Measurements from ENCODE around the gene RBM19. TPM values are rescaled to one million over a fixed set of nuclear protein-coding genes. Genes with fewer than 3 reads are reported as not detected.

RBM19 gene
- polyA plus RNA-seq, 1 donor from 2014 or later: 16.5 TPM

DNA sequence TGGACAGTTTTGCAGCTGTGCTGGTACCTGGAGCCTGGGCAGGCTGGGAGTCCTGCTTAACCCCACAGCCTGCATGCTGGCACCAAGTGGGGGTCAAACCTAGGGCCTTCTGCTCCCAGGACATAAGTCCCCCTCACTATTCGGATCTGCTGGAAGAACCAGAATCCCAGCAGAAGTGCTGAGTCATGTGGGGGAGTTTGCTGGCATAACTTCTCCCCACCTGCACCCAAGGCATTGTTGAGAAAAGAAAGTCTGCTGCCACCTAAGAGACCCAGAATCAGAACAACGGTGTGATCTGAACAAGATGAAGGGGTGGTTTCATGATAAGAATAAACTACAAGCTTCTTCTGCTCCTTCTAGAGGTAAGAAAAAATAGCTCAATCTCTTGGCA is 102.7 kb downstream of the RBM19 start:
- Mint-ChIP-seq H3K4me3 (peak overlapping the region in 2 of 4 donors; percentile 60), H3K27ac (no peak overlapping the region), H3K36me3 (peaks cover 6% of the 10 kb centered on the region)

DNA sequence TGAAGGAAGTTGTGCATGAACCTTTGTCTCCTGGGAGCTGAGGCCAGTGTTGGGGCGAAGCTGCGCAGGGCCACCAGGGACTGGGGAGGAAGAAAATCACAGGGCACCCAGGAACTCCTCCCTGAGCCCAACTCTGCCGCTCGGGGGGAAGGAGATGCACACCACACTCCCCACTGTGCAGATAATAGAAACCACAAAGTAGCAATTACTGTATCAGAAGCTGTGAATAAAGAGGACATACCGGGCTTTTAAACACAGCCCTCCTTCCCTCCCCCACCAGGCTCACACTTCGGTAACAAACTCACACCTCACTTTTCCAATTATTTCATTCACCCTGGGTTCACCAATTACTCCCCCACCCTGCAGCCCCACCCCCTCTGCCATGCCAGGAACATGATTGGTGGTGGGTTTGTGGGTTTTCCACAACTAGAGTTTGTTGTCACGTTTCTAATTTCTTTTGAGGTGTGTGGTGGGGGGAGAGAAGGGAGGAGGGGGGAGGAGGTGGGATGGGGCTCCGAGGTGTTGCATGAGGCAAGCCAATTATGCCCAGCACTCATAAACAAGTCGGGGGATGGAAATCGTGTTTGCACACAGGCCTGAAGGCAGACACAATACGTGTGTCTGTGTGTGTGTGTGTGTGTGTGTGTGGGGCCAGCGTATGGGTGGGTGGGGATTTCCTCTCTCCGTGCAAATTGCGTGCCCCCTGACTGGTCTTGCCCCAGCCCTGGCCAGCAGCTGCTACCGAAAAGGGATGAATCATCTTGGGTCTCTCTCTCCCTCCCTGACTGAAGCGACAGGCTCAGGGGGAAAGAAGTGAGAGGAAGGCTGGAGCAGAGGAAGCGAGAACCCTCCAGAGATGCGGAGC is 103.3 kb downstream of the RBM19 start:
- peaks cover 9% of the 10 kb centered on the region for H3K36me3 Mint-ChIP-seq

More for the DNA sequence above, 102.7 kb downstream of the RBM19 start:
- H3K27me3 Mint-ChIP-seq: no peaks in the 10 kb centered on the region
- peaks cover 17 to 31% (median 24%) of the 10 kb centered on the region in 3 donors for H3K4me1 Mint-ChIP-seq
- no peaks in the 10 kb centered on the region for H3K9me3 Mint-ChIP-seq

DNA sequence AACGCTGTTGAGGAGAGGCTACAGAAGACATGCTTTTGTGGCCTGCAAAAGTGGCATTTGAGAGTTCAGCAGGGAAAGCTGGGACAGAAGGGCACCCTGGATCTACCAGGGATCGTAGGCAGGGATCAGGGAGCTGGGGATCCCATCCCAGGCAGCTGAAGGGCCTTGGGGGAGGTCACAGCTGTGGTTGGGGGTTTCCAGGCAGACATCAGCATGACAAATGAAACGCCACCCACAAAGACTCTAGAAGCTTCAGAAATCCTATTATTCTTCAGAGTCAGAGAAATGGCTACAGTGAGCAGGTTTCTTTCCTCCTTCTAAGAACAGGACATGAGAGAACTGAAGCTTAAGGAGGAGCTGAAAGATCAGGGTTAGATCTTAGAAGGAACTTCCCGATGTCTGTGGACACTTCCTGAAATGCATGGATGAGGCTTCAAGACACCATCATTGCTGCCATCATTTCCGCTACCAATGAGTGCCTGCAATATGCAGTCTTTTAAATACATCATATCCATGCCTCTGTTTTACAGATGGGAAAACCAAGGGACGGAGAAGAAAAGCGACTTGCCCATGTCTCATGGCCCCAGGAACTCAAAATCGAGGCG is 104.3 kb downstream of the RBM19 start:
- peak overlapping the region in 2 of 4 donors; percentile 83 to 88 for H3K4me3 Mint-ChIP-seq
- H3K36me3 Mint-ChIP-seq: peaks cover 11% of the 10 kb centered on the region
- H3K27ac Mint-ChIP-seq: peak overlapping the region in 1 of 3 donors; percentile 83
- H3K27me3 Mint-ChIP-seq: no peaks in the 10 kb centered on the region
- no peaks in the 10 kb centered on the region for H3K9me3 Mint-ChIP-seq
- peaks cover 17 to 31% (median 24%) of the 10 kb centered on the region in 3 donors for H3K4me1 Mint-ChIP-seq

More for the DNA sequence above, 103.3 kb downstream of the RBM19 start:
- H3K27ac Mint-ChIP-seq: peak overlapping the region in 1 of 3 donors; percentile 83
- no peaks in the 10 kb centered on the region for H3K9me3 Mint-ChIP-seq
- H3K4me3 Mint-ChIP-seq: peak overlapping the region in 2 of 4 donors; percentile 83 to 88
- H3K4me1 Mint-ChIP-seq: peaks cover 17 to 31% (median 24%) of the 10 kb centered on the region in 3 donors
- no peaks in the 10 kb centered on the region for H3K27me3 Mint-ChIP-seq

GRCh38 chr12:113860950-113861349 is 105.2 kb downstream of the RBM19 start:
- H3K27ac Mint-ChIP-seq: no peak overlapping the region
- H3K9me3 Mint-ChIP-seq: no peaks in the 10 kb centered on the region
- peaks cover 9% of the 10 kb centered on the region for H3K36me3 Mint-ChIP-seq
- peaks cover 17 to 31% (median 24%) of the 10 kb centered on the region in 3 donors for H3K4me1 Mint-ChIP-seq
- no peak overlapping the region for H3K4me3 Mint-ChIP-seq
- no peaks in the 10 kb centered on the region for H3K27me3 Mint-ChIP-seq

DNA sequence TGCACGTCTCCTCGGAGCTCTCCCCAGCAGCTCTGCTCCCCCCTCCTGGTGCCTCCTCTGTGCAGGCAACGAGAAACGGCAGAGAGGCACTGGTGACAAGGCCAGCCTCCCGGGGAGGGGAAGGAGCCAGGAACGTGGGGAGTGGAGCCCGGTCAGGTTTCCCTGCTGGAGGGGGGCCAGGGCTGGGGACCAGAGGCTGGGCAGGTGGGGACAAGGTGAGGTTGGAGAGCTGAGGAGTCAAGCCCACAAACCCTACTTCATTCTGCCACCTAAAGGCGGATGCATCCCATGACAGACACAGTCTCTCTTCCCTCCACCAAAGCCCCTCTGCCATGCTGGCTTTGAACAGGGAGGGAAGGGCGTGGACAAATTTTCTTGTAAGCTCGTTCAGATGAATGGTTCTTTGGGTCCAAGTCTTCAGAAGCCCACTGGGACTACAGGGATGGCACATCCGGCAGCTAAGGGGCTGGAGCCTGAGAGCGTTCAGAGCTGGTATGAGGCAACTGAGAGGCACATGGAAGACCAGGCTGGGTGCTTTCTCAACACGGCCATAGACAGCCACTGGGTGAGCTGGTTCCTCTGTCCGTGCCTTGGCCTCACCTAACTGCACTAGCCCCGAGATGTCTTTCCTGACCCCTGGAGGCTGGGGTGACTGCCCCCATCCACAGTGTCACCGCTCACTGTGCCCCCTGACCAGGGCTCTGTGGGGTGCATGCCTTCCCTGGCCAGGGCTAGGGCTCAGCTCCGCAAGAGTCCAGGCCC is 105.9 kb downstream of the RBM19 start:
- Mint-ChIP-seq H3K4me1 (peaks cover 14 to 27% (median 24%) of the 10 kb centered on the region in 3 donors), H3K9me3 (no peaks in the 10 kb centered on the region), H3K36me3 (peaks cover 8% of the 10 kb centered on the region), H3K27me3 (no peaks in the 10 kb centered on the region), H3K27ac (no peak overlapping the region), H3K4me3 (no peak overlapping the region)

- Mint-ChIP-seq H3K27ac (no peak overlapping the region), H3K36me3 (peaks cover 6% of the 10 kb centered on the region)
Measured at GRCh38 chr12:113858841-113859386, 107.2 kb downstream of the RBM19 start.

GRCh38 chr12:113857371-113857770 is 108.8 kb downstream of the RBM19 start:
- Mint-ChIP-seq H3K36me3 (peaks cover 8% of the 10 kb centered on the region), H3K27ac (no peak overlapping the region), H3K27me3 (no peaks in the 10 kb centered on the region)

More at GRCh38 chr12:113858841-113859386, 107.2 kb downstream of the RBM19 start:
- peaks cover 9 to 19% (median 16%) of the 10 kb centered on the region in 3 donors for H3K4me1 Mint-ChIP-seq
- no peaks in the 10 kb centered on the region for H3K9me3 Mint-ChIP-seq
- no peaks in the 10 kb centered on the region for H3K27me3 Mint-ChIP-seq
- no peak overlapping the region for H3K4me3 Mint-ChIP-seq

DNA sequence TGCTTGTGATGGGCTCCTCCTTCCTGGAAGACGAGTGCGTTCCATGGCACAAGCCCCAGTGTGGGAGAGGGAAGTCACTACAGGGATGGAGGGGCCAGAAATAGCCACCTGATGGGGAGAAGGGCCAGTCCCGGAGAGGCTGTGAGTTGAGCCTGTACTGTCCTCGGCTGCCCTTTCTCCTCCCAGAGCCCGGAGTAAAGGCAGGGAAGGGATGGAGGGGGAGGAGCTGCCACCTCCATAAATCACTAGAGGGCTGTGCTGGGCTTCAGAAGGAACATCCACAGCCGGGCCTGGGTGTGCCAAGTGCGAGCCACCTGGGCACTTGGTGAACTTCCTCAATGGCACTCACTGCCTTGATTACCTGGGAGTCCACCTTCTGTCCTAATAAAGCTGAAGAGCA is 110.1 kb downstream of the RBM19 start:
- no peak overlapping the region for H3K4me3 Mint-ChIP-seq
- no peak overlapping the region for H3K27ac Mint-ChIP-seq
- no peaks in the 10 kb centered on the region for H3K9me3 Mint-ChIP-seq
- H3K36me3 Mint-ChIP-seq: peaks cover 8% of the 10 kb centered on the region
- H3K4me1 Mint-ChIP-seq: no peaks in the 10 kb centered on the region
- no peaks in the 10 kb centered on the region for H3K27me3 Mint-ChIP-seq

More at GRCh38 chr12:113857371-113857770, 108.8 kb downstream of the RBM19 start:
- no peaks in the 10 kb centered on the region for H3K9me3 Mint-ChIP-seq
- peaks cover 6 to 8% (median 7%) of the 10 kb centered on the region in 3 donors for H3K4me1 Mint-ChIP-seq
- H3K4me3 Mint-ChIP-seq: no peak overlapping the region

DNA sequence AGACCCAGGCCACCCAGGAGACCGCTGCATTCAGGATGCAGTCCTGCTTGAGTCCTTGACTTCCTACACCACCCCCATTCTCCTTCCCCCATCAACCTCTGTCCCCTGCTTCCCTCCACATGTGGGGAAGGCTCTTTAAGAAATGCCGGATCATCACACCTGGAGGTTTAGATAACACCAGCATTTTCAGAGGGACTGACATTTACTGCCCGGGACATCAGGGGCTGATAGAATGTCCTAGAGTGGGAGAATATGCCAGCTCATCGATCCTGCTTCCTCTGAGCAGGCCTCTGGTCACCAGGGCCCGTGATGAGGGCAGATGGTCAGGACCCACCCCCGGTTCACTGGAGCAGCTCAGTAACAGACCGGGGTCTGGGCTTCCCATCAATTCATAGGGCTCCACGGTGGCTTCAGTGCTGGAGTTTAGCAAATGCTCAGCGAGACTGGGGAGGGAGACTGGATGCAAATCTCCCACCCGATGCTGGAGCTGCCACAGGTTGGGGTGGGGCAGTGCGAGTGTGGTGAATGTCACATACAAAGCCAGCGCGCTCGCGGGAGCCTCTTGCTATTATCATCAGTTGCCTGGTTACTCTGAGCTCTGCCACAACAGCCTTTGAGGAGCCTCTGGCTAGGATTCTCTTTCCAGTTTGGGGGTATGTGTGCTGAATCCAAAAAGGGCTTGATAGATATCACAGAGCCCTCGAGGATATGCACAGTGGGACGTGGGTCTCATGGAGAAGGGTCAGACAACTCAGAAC is 111.6 kb downstream of the RBM19 start:
- H3K36me3 Mint-ChIP-seq: peaks cover 8% of the 10 kb centered on the region
- H3K27ac Mint-ChIP-seq: no peak overlapping the region
- H3K27me3 Mint-ChIP-seq: no peaks in the 10 kb centered on the region
- no peaks in the 10 kb centered on the region for H3K9me3 Mint-ChIP-seq
- H3K4me3 Mint-ChIP-seq: no peak overlapping the region
- H3K4me1 Mint-ChIP-seq: no peaks in the 10 kb centered on the region

GRCh38 chr12:113853491-113853890 is 112.6 kb downstream of the RBM19 start:
- H3K27ac Mint-ChIP-seq: peak overlapping the region in 1 of 3 donors; percentile 91
- H3K9me3 Mint-ChIP-seq: no peaks in the 10 kb centered on the region
- H3K4me1 Mint-ChIP-seq: peaks cover 0 to 1% (median 0%) of the 10 kb centered on the region in 3 donors
- no peaks in the 10 kb centered on the region for H3K27me3 Mint-ChIP-seq
- H3K36me3 Mint-ChIP-seq: peaks cover 8% of the 10 kb centered on the region
- no peak overlapping the region for H3K4me3 Mint-ChIP-seq

GRCh38 chr12:113852695-113853490 is 113.2 kb downstream of the RBM19 start:
- Mint-ChIP-seq H3K4me3 (no peak overlapping the region), H3K36me3 (peaks cover 6% of the 10 kb centered on the region), H3K27me3 (no peaks in the 10 kb centered on the region), H3K4me1 (peaks cover 0 to 1% (median 0%) of the 10 kb centered on the region in 3 donors), H3K27ac (peak overlapping the region in 1 of 3 donors; percentile 91), H3K9me3 (no peaks in the 10 kb centered on the region)

GRCh38 chr12:113852264-113852663 is 113.9 kb downstream of the RBM19 start:
- H3K4me3 Mint-ChIP-seq: no peak overlapping the region
- H3K27ac Mint-ChIP-seq: no peak overlapping the region
- peaks cover 0 to 1% (median 0%) of the 10 kb centered on the region in 3 donors for H3K4me1 Mint-ChIP-seq
- H3K36me3 Mint-ChIP-seq: peaks cover 7% of the 10 kb centered on the region
- H3K27me3 Mint-ChIP-seq: no peaks in the 10 kb centered on the region
- no peaks in the 10 kb centered on the region for H3K9me3 Mint-ChIP-seq

DNA sequence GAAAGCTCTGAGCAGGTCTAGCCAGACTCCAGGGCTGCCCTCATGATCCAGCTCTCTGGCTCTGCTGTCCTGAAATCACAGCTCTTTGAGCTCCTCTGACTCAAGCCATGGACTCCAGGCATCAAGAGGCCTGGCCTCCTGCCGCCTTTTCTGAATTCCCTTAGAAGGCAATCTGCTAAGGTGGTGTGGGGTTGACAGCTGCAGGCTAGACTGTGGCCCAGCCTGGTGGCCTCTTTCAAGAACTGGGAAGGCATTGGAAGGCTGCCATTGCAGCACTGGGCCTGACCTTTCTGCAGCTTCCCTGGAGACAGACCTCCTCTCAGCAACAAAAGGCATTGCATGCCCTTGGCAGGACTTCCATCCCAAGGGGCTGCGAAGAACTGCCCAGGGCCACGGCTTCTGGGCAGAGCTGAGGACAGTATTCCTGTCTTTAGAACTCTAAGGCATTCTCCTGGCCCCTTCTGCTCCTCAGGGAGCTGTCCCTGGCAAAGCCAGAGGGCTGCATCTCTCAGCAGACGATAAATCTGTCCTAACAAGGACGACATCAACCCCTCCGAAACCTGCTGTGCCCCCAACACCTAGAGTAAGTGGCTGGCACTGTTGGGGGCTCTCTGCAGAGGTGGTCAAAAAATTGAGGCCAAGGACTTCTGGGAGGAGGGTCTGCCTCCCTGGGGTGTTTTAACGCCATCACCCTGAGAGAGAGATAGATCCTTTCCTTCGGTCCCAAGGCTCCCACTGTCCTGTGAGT is 115.6 kb downstream of the RBM19 start:
- H3K36me3 Mint-ChIP-seq: peaks cover 14% of the 10 kb centered on the region
- H3K4me3 Mint-ChIP-seq: no peak overlapping the region
- no peaks in the 10 kb centered on the region for H3K9me3 Mint-ChIP-seq
- no peak overlapping the region for H3K27ac Mint-ChIP-seq
- H3K27me3 Mint-ChIP-seq: no peaks in the 10 kb centered on the region
- H3K4me1 Mint-ChIP-seq: peaks cover 0 to 1% (median 0%) of the 10 kb centered on the region in 3 donors

Data from IgD-negative memory B cell (primary cell).